Stimulated activated effector memory CD8-positive, alpha-beta T cell treated with anti-CD3 and anti-CD28 coated beads, Interleukin-12 subunit alpha, Interleukin-12 subunit beta, amount 100 ng/mL, for 72 hours (primary cell): ENCODE measurements around the gene TBX4.
A peak's percentile ranks its signal among the peaks of the same experiment; 100 is the strongest.

ENCODE experiments used
- ATAC-seq: fragments of 150-1000 bp; cut with Tn5 transposase; 2 replicates; pipeline ENCODE4 v1.10.0; 2021
- DNase-seq, 2 donors: peaks; one replicate each; pipeline ENCODE4 v3.0.0; 2021 to 2022; ENCODE audit warnings: low spot score in 2 of 2
- H3K27ac Mint-ChIP-seq: one replicate; pipeline ENCODE4 v1.8.0; 2022; ENCODE audit warnings: mild to moderate bottlenecking, mixed read lengths
- H3K36me3 Mint-ChIP-seq: one replicate; pipeline ENCODE4 v1.8.0; 2022; ENCODE audit warnings: mild to moderate bottlenecking, mixed read lengths
- H3K4me1 Mint-ChIP-seq: one replicate; pipeline ENCODE4 v1.8.0; 2022; ENCODE audit warnings: mixed read lengths
- H3K4me3 Mint-ChIP-seq: one replicate; pipeline ENCODE4 v1.8.0; 2022; ENCODE audit warnings: mild to moderate bottlenecking, mixed read lengths
- H3K9me3 Mint-ChIP-seq: one replicate; pipeline ENCODE4 v1.8.0; 2022; ENCODE audit warnings: mixed read lengths

Gene TBX4

DNA sequence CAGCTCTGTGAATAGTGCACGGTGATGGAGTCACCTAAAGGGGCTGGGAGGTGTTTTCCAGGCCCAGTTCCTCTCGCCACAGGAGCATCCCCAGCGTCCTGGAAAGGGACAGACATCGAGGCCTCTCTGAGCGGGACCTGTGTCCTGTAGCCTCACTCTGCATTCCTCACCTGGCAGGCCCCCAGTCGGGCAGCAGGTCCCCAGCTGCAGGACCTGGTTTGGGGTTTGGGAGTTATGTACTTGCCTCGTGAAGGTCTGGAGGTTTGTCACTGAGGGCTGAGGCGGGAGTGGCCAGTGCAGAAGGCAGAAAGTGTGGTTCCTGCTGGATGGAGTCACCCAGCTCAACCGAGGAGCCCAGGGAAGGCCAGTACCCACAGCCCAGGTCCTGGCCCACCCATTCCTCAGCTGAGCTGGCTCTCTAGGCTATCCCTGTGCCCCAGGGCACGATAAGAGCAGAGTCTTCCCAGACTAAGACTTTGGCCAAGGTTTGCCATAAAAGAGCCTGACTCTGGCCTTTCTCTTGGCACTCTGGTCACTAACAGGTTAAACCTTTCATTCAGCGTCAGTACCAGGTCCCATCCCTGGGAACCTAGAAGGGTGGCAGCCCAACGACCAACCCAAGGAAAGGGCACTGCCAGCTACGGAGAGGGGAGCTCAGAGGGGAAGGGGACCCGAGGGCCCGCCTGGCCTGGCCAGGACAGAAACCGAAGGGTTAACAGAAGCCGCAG is 24.4 kb downstream of the TBX4 start:
- Mint-ChIP-seq H3K4me1 (peaks cover 7% of the 10 kb centered on the region), H3K27ac (no peak overlapping the region), H3K4me3 (no peak overlapping the region), H3K9me3 (no peaks in the 10 kb centered on the region), H3K36me3 (no peaks in the 10 kb centered on the region)
- DNase-seq, result no peak
- no peak for ATAC-seq

DNA sequence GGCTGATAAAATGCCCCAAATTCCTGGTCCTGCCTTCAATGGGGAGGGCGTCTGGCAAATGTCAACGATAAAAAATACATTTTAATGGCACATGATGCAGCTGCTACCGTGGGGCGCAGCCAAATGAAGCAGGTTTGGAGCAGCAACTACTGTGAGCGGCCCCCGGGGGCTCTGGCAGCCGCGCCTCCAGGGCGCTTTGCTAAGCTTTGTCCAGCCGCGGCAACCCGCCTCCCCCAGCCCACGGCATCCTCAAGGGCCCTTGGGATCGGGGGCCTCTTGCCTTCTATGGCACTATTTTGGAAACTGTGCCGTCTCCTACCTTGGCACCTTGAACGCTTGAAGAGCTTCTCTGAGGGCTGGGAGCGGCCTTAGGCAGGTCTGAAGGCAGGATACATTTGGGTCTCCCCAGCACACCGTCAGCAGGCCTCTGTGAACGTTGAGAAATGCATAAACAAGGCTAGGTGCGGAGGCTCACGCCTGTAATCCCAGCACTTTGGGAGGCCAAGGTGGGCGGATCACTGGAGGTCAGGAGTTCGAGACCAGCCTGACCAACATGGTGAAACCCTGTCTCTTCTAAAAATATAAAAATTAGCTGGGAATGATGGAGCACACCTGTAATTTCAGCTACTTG is 25.1 kb downstream of the TBX4 start:
- Mint-ChIP-seq H3K4me3 (no peak overlapping the region), H3K9me3 (no peaks in the 10 kb centered on the region), H3K4me1 (peaks cover 7% of the 10 kb centered on the region), H3K36me3 (no peaks in the 10 kb centered on the region), H3K27ac (no peak overlapping the region)
- no peak for DNase-seq
- no peak for ATAC-seq

GRCh38 chr17:61478026-61478789 is 26.0 kb downstream of the TBX4 start:
- DNase-seq (no peak), ATAC-seq (peak; percentile 38)
- peaks cover 7% of the 10 kb centered on the region for H3K4me1 Mint-ChIP-seq
- no peaks in the 10 kb centered on the region for H3K9me3 Mint-ChIP-seq
- H3K36me3 Mint-ChIP-seq, result no peaks in the 10 kb centered on the region
- no peak overlapping the region for H3K27ac Mint-ChIP-seq
- H3K4me3 Mint-ChIP-seq, result no peak overlapping the region

- Mint-ChIP-seq H3K4me3 (no peak overlapping the region), H3K9me3 (no peaks in the 10 kb centered on the region), H3K27ac (no peak overlapping the region), H3K4me1 (peaks cover 7% of the 10 kb centered on the region), H3K36me3 (no peaks in the 10 kb centered on the region)
- ATAC-seq, result no peak
- no peak for DNase-seq
Measured at GRCh38 chr17:61478790-61479492, 26.7 kb downstream of the TBX4 start.

DNA sequence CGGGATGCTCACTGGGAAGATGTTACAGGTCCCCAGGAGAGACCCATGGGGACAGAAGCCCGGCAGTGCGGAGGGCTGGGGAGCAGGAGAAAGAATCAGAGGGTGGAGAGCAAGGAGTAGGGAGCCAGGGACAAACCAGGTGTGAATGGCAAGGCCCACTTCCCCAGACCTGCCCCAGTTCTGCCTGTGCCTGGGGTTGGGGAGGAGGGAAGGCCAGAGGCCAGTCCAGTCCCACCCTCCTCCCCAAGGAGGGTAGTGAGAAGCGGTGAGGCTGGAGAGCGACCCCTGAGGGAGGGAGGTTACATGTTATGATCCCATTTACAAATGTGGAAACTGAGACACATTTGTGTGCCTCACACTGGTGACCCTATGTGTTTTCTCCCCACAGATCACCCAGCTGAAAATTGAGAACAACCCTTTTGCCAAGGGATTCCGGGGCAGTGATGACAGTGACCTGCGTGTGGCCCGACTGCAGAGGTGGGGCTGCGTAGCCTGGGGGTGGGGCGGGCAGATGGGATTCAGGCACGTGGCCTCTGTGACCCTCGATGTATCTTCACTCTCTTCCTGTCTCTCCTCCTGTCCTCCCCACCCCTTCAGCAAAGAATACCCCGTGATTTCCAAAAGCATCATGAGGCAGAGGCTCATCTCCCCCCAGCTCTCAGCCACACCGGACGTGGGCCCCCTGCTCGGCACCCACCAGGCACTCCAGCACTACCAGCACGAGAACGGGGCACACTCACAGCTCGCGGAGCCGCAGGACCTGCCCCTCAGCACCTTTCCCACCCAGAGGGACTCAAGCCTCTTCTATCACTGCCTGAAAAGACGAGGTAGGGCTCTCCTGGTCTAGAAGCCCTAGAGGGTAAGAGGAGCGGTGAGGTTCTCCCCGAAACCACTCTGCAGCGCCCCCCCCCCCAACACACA is 27.5 kb downstream of the TBX4 start:
- no peak overlapping the region for H3K27ac Mint-ChIP-seq
- H3K4me1 Mint-ChIP-seq, result peaks cover 7% of the 10 kb centered on the region
- no peaks in the 10 kb centered on the region for H3K9me3 Mint-ChIP-seq
- ATAC-seq, result no peak
- no peak for DNase-seq
- H3K4me3 Mint-ChIP-seq, result no peak overlapping the region
- no peaks in the 10 kb centered on the region for H3K36me3 Mint-ChIP-seq

DNA sequence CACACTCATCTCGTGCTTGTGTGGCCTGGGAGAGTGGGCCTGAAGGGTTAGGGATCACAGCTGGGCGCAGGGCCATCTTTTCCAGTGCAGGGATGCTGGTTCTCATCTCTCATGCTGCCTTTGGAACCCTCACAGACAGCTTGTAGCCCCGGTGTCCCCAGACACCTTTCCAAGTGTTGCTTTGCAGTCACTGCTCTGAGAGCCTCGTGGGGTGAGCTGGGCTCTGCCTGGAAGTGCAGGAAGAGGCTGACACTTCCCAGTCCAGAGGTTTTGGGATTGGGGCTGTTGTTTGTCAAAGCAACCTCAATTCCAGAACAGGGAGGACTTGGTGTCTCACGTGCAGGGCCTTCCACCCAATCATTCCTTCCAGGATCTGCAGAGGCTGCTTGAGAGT is 28.2 kb downstream of the TBX4 start:
- ATAC-seq, result no peak
- Mint-ChIP-seq H3K27ac (no peak overlapping the region), H3K36me3 (no peaks in the 10 kb centered on the region)

GRCh38 chr17:61481421-61481820 is 29.2 kb downstream of the TBX4 start:
- no peaks in the 10 kb centered on the region for H3K9me3 Mint-ChIP-seq
- H3K4me1 Mint-ChIP-seq, result no peaks in the 10 kb centered on the region
- H3K27ac Mint-ChIP-seq, result no peak overlapping the region
- ATAC-seq, result no peak
- H3K4me3 Mint-ChIP-seq, result no peak overlapping the region
- DNase-seq, result no peak
- no peaks in the 10 kb centered on the region for H3K36me3 Mint-ChIP-seq

More for the DNA sequence above, 28.2 kb downstream of the TBX4 start:
- H3K9me3 Mint-ChIP-seq, result no peaks in the 10 kb centered on the region
- H3K4me1 Mint-ChIP-seq, result peaks cover 7% of the 10 kb centered on the region
- DNase-seq, result no peak
- H3K4me3 Mint-ChIP-seq, result no peak overlapping the region

DNA sequence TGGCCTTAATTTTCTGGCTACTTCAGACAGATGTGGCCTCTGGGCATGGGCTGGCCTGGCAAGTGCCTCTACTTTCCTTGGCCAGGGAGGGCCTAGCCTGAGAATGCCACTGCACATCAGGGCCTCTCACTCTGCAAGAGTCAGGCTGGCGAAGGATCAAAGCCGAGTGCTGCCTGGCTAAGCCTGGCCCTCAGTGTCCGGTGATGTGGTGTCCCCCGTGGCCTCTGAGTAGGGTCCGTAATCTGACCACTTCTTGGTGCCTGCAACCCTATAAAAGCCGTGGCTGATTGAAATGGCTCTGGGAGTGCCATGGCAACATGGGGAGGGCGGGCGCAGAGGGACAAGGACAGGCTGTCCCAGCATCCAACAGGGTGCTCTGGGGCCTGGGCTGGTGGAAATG is 30.2 kb downstream of the TBX4 start:
- no peaks in the 10 kb centered on the region for H3K9me3 Mint-ChIP-seq
- no peak for DNase-seq

DNA sequence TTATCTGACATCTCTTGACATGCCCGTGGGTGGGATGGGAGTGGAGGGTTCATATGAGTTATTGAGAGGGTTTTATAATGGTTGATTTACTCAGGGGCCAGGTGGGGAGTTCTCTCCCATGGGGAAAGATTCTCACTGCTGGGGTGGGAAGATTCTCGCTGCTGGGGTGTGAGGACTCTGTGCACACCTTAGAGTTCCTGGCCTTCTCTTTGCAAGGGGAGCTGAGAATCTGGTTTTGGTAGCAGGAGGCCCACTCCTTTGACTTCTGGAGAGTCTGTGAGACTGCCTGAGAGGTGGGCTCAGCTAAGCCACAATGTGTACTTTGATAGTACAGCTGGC is 31.5 kb downstream of the TBX4 start:
- Mint-ChIP-seq H3K4me3 (no peak overlapping the region), H3K27ac (no peak overlapping the region), H3K9me3 (no peaks in the 10 kb centered on the region), H3K4me1 (no peaks in the 10 kb centered on the region), H3K36me3 (no peaks in the 10 kb centered on the region)
- ATAC-seq, result no peak
- no peak for DNase-seq

More for the DNA sequence above, 30.2 kb downstream of the TBX4 start:
- H3K27ac Mint-ChIP-seq, result no peak overlapping the region
- no peaks in the 10 kb centered on the region for H3K4me1 Mint-ChIP-seq
- no peak for ATAC-seq
- H3K4me3 Mint-ChIP-seq, result no peak overlapping the region
- H3K36me3 Mint-ChIP-seq, result no peaks in the 10 kb centered on the region

DNA sequence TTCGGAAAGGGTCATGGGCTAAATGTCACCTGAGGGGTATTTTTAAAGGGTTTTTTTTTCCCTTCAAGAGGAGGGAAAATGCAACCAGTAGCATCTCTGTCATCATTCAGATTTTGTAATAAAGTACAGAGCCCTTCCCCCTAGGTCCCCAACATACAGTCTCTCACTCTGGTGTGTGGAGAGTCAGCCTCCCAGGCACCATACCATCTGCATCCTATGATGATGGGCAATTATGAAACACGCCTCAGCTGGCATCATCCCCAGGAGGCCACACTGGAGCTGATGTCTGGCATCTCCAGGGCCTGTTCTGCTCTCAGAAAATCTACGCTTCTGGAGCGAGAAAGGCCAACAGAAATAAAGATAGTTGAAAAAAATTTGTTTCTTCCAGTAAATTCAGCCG is 32.0 kb downstream of the TBX4 start:
- DNase-seq, result no peak
- no peak overlapping the region for H3K27ac Mint-ChIP-seq
- no peaks in the 10 kb centered on the region for H3K4me1 Mint-ChIP-seq
- H3K36me3 Mint-ChIP-seq, result no peaks in the 10 kb centered on the region
- no peak for ATAC-seq
- H3K9me3 Mint-ChIP-seq, result no peaks in the 10 kb centered on the region
- H3K4me3 Mint-ChIP-seq, result no peak overlapping the region

DNA sequence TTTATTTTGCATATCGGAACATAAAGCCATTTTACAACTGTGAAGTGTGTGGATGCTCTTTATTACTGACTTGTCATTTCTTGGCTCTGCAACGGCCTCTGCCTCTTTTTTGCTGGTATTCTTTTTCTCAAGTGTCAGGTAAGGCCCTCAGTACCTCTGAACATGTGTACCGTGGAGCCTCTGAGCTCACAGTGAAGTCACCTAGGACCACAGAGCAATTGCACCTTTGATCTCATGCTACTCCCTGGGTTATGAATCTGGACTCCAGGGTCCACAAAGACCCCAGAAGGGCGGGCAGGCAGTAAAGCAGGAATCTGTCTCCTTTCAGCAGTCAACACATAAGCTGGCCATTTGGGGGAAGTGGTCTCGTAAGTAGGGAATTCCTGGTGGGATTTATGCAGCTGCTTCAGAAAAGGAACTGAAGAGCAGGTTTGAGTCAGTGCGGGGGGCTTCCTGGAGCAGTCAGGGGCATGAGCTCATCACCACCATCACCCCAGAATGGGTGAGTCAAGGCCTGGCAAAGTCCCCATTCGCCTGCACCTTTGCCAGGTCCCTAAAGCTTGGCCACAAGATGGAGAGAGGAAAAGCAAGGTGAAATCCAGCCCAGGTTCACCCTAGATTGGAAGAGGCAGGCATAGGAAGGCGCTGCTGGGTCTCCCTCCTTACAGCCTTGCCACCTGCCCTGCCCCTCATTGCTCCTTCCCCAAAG is 33.0 kb downstream of the TBX4 start:
- ATAC-seq (no peak), DNase-seq (no peak)
- H3K4me3 Mint-ChIP-seq, result no peak overlapping the region
- H3K27ac Mint-ChIP-seq, result no peak overlapping the region
- H3K4me1 Mint-ChIP-seq, result no peaks in the 10 kb centered on the region
- no peaks in the 10 kb centered on the region for H3K9me3 Mint-ChIP-seq
- H3K36me3 Mint-ChIP-seq, result no peaks in the 10 kb centered on the region

- DNase-seq, result no peak
- Mint-ChIP-seq H3K27ac (no peak overlapping the region), H3K4me3 (no peak overlapping the region), H3K36me3 (no peaks in the 10 kb centered on the region), H3K4me1 (no peaks in the 10 kb centered on the region), H3K9me3 (no peaks in the 10 kb centered on the region)
- no peak for ATAC-seq
Measured at GRCh38 chr17:61486135-61487120, 34.2 kb downstream of the TBX4 start.

GRCh38 chr17:61487161-61487988 is 35.2 kb downstream of the TBX4 start:
- Mint-ChIP-seq H3K9me3 (no peaks in the 10 kb centered on the region), H3K27ac (no peak overlapping the region), H3K4me3 (no peak overlapping the region), H3K36me3 (no peaks in the 10 kb centered on the region), H3K4me1 (no peaks in the 10 kb centered on the region)
- DNase-seq (no peak), ATAC-seq (no peak)
